IPS-20b (cell line): ENCODE data around the gene ALDH7A1.

Source experiments
- H3K27ac ChIP-seq: one replicate; pipeline ENCODE4 v1.5.1; 2013; ENCODE audit warnings: low read length
- H3K27me3 ChIP-seq: 2 replicates; pipeline ENCODE4 v1.6.1; 2013; ENCODE audit warnings: mild to moderate bottlenecking, low read length, inconsistent platforms; ENCODE audit not compliant: insufficient read depth
- H3K36me3 ChIP-seq: 2 replicates; pipeline ENCODE4 v1.6.1; 2013; ENCODE audit warnings: low read depth, mild to moderate bottlenecking, inconsistent platforms, low read length, moderate library complexity; ENCODE audit not compliant: insufficient read depth
- H3K4me1 ChIP-seq: 2 replicates; pipeline ENCODE4 v1.6.1; 2013; ENCODE audit warnings: mild to moderate bottlenecking, control low read depth, inconsistent platforms, low read length, moderate library complexity; ENCODE audit not compliant: insufficient read depth
- H3K4me3 ChIP-seq: 2 replicates; pipeline ENCODE4 v1.5.1; 2013; ENCODE audit warnings: mild to moderate bottlenecking, low read length, inconsistent platforms
- H3K9ac ChIP-seq: 2 replicates; pipeline ENCODE4 v1.6.1; 2013; ENCODE audit warnings: low read depth, mild to moderate bottlenecking, inconsistent platforms, low read length, moderate library complexity
- H3K9me3 ChIP-seq: 2 replicates; pipeline ENCODE4 v1.6.1; 2013; ENCODE audit warnings: mild to moderate bottlenecking, low read depth, low read length, inconsistent platforms; ENCODE audit not compliant: insufficient read depth

ALDH7A1 gene

DNA sequence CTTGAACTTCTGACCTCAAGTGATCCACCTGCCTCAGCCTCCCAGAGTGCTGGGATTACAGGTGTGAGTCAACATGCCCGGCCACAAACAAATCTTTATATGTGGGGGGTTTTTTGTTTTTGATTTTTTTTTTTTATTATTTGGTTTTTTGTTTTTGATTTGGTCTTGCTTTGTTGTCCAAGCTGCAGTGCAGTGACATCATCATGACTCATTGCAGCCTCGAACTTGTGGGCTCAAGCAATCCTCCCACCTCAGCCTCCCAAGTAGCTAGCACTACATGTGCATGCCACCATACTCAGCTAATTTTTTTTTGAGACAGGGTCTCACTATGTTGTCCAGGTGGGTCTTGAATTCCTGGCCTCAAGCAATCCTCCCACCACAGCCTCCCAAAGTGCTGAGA, 42.4 kb downstream of the ALDH7A1 start:
- peaks cover 96% of the 10 kb centered on the region for H3K36me3 ChIP-seq
- H3K27me3 ChIP-seq, result no peaks in the 10 kb centered on the region
- H3K27ac ChIP-seq, result no peak overlapping the region
- no peak overlapping the region for H3K9ac ChIP-seq
- H3K4me3 ChIP-seq, result no peak overlapping the region
- H3K9me3 ChIP-seq, result no peaks in the 10 kb centered on the region
- no peaks in the 10 kb centered on the region for H3K4me1 ChIP-seq

GRCh38 chr5:126544087-126544740, 50.8 kb downstream of the ALDH7A1 start:
- Histone ChIP-seq H3K9ac (no peak overlapping the region), H3K27me3 (no peaks in the 10 kb centered on the region), H3K4me1 (no peaks in the 10 kb centered on the region)

DNA sequence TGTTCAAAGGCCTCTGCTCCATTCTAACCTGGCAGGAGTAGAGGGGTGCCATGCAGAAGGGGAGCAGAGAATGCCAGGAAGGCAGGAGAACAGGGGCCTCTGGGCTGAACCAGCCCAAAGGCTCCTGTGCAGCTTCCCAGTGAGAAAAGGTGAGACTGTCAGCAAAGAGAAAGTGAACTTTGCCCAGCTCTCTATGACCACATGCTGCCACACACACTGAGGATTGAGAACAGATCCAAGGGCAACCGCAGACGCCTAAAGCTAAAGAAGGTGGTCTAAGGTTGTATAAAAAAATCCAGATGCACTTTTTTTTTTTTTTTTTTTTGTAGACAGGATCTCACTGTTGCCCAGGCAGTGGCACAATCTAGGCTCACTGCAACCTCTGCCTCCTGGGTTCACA, 51.4 kb downstream of the ALDH7A1 start:
- Histone ChIP-seq H3K4me3 (no peak overlapping the region), H3K9ac (no peak overlapping the region), H3K27me3 (no peaks in the 10 kb centered on the region), H3K36me3 (peaks cover 55% of the 10 kb centered on the region), H3K4me1 (no peaks in the 10 kb centered on the region), H3K9me3 (no peaks in the 10 kb centered on the region), H3K27ac (no peak overlapping the region)

More at GRCh38 chr5:126544087-126544740, 50.8 kb downstream of the ALDH7A1 start:
- Histone ChIP-seq H3K4me3 (no peak overlapping the region), H3K36me3 (peaks cover 61% of the 10 kb centered on the region), H3K9me3 (no peaks in the 10 kb centered on the region), H3K27ac (no peak overlapping the region)

GRCh38 chr5:126543009-126543408, 52.0 kb downstream of the ALDH7A1 start:
- Histone ChIP-seq H3K9ac (no peak overlapping the region), H3K9me3 (no peaks in the 10 kb centered on the region), H3K4me3 (no peak overlapping the region), H3K27ac (no peak overlapping the region), H3K4me1 (no peaks in the 10 kb centered on the region), H3K27me3 (no peaks in the 10 kb centered on the region), H3K36me3 (peaks cover 49% of the 10 kb centered on the region)

DNA sequence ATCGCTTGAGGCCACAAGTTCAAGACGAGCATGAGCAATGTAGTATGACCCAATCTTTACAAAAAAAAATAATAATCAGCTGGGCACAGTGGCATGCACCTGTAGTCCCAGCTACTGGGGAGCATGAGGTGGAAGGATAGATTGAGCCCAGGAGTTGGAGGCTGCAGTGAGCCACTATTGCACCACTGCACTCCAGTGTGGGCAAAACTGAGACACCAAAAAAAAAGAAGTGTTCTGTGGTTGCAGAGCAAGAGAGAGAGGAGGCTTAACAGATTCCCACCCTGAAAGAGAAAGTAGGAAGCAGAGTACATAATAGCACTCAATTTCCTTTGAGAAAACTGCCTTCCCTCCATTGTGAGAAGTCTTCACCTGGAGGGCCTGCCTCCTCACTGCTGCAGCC, 52.6 kb downstream of the ALDH7A1 start:
- H3K27me3 ChIP-seq, result no peaks in the 10 kb centered on the region
- H3K36me3 ChIP-seq, result peaks cover 43% of the 10 kb centered on the region
- no peak overlapping the region for H3K4me3 ChIP-seq
- no peak overlapping the region for H3K27ac ChIP-seq
- no peaks in the 10 kb centered on the region for H3K4me1 ChIP-seq
- no peak overlapping the region for H3K9ac ChIP-seq
- no peaks in the 10 kb centered on the region for H3K9me3 ChIP-seq

DNA sequence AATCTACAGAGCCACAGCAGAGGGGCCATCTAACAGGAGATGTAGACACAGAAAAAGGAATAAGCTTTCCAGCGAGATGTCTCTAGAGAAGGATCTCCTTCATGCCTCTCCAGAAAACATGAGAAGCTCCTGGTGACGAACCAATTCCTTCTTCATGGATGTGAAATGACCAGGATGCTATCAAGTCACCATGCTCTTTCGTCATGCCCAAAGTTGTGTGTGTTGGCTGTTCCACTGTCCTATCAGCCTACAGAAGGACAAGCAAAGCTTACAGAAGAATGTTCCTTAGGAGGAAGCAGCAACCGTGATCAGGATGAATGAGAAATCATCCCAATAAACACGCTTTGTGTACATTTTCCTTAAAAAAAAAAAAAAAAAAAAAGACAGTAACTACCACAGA, 54.4 kb downstream of the ALDH7A1 start:
- Histone ChIP-seq H3K9ac (no peak overlapping the region), H3K4me3 (no peak overlapping the region), H3K27ac (no peak overlapping the region), H3K4me1 (no peaks in the 10 kb centered on the region), H3K9me3 (no peaks in the 10 kb centered on the region), H3K36me3 (peaks cover 25% of the 10 kb centered on the region), H3K27me3 (no peaks in the 10 kb centered on the region)

GRCh38 chr5:126538579-126538978, 56.4 kb downstream of the ALDH7A1 start:
- Histone ChIP-seq H3K36me3 (peaks cover 6% of the 10 kb centered on the region; the same call in 1 of the 2 replicates), H3K9ac (no peak overlapping the region), H3K4me3 (no peak overlapping the region), H3K4me1 (no peaks in the 10 kb centered on the region), H3K9me3 (no peaks in the 10 kb centered on the region), H3K27ac (no peak overlapping the region), H3K27me3 (no peaks in the 10 kb centered on the region)

DNA sequence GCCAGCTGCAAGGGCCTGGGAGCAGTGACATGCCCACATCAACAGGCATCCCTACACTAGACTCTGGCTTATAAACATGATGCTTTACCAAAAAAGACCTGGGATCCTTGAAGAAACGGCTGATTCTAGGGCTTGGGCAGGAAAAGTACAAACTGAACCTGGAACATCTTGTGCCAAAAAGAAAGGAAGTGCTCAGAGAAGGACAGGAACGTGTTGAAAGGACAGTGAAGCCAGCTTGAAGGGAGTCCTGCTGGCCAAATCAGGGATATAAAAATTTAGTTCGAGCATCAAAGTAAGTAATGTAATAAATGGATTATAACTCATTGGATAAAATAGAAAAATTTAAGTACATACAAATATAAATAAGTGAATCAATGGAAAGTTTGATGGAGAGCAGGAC, 58.1 kb downstream of the ALDH7A1 start:
- no peak overlapping the region for H3K27ac ChIP-seq
- no peaks in the 10 kb centered on the region for H3K36me3 ChIP-seq
- no peaks in the 10 kb centered on the region for H3K4me1 ChIP-seq
- no peak overlapping the region for H3K9ac ChIP-seq
- no peak overlapping the region for H3K4me3 ChIP-seq
- H3K9me3 ChIP-seq, result no peaks in the 10 kb centered on the region
- no peaks in the 10 kb centered on the region for H3K27me3 ChIP-seq

DNA sequence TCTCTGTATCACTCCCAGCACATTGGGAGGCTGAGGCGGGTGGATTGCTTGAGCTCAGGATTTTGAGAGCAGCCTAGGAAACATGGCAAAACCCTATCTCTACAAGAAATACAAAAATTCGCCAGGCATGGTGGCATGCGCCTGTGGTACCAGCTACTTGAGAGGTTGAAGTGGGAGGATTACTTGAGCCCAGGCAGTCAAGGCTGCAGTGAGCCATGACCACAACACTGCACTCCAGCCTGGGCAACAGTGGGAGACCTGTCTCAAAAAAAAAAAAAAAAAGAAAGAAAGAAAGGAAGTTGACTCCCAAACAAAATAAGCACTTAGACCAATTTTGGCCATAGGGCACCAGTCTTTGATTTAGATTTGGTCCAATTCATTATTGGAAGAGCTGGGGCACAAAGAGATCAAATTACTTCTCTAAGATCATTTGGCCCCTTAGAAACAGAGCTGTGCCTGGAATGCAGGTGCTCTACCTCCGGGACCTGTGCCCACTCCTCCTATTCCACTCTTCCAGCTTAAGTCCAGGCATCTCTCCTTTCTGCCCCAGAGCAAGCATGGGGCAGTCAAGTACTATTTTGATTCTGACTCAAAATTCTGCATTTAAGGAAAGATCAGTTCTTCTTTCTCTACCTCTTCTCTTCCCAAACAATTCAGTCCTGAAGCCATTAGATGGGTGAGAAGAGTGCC, 59.0 kb downstream of the ALDH7A1 start:
- Histone ChIP-seq H3K27me3 (no peaks in the 10 kb centered on the region), H3K9me3 (no peaks in the 10 kb centered on the region), H3K9ac (no peak overlapping the region), H3K27ac (no peak overlapping the region), H3K36me3 (no peaks in the 10 kb centered on the region), H3K4me3 (no peak overlapping the region), H3K4me1 (no peaks in the 10 kb centered on the region)

GRCh38 chr5:126534553-126534952, 60.5 kb downstream of the ALDH7A1 start:
- Histone ChIP-seq H3K4me3 (no peak overlapping the region), H3K27ac (no peak overlapping the region), H3K4me1 (no peaks in the 10 kb centered on the region), H3K9me3 (no peaks in the 10 kb centered on the region), H3K27me3 (no peaks in the 10 kb centered on the region), H3K36me3 (no peaks in the 10 kb centered on the region), H3K9ac (no peak overlapping the region)

DNA sequence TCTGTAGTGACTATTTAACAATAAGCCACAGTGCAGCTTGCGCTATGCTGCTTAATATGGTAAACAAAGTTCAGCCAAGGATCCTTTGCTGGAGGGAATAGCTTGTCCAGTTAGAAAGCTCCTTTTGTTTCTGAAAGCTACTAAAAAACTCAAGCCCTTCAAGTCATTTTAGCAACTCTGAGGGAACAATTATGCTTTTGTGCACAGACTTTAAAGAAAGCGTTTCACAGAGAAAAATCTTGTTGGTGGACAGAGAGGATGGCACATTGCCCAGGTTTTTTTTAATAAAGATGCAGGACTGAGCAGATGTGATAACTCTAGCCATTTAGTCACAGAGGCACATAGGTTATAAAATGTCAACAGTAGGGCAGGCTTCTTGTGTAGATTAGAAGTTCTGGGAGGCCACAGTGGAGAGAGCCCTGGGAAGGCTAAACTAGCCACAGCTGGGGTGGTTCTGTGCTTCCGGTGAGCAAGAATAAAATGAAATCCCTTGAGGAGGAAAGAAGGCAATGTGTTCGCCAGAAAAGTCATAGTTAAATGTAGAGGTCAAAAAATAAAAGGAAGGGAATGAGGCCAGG, 63.4 kb downstream of the ALDH7A1 start:
- no peaks in the 10 kb centered on the region for H3K36me3 ChIP-seq
- no peak overlapping the region for H3K9ac ChIP-seq
- H3K27ac ChIP-seq, result no peak overlapping the region
- no peaks in the 10 kb centered on the region for H3K27me3 ChIP-seq
- H3K9me3 ChIP-seq, result no peaks in the 10 kb centered on the region
- H3K4me1 ChIP-seq, result no peaks in the 10 kb centered on the region
- no peak overlapping the region for H3K4me3 ChIP-seq

- H3K27me3 ChIP-seq, result no peaks in the 10 kb centered on the region
- H3K9ac ChIP-seq, result no peak overlapping the region
- no peak overlapping the region for H3K4me3 ChIP-seq
- H3K27ac ChIP-seq, result no peak overlapping the region
- no peaks in the 10 kb centered on the region for H3K36me3 ChIP-seq
- no peaks in the 10 kb centered on the region for H3K4me1 ChIP-seq
- H3K9me3 ChIP-seq, result no peaks in the 10 kb centered on the region
Measured at GRCh38 chr5:126527892-126528291, 67.1 kb downstream of the ALDH7A1 start.
